MM.1S (cell line): ENCODE results near the gene CPLX1.

Source experiments
- EZH2 ChIP-seq: fragments of 300-600 bp; sonication (generic); optimal IDR thresholded peaks from 2 replicates; pipeline ENCODE3; 2017; ENCODE audit warnings: low read depth, mild to moderate bottlenecking, antibody characterized with exemption, low read length, mixed read lengths
- TF ChIP-seq, protein P1 (sequence below): fragments of 300-600 bp; sonication (generic); IDR thresholded peaks from 2 replicates; pipeline ENCODE4 v1.5.1; 2016; ENCODE audit warnings: antibody characterized with exemption, low read length, mixed read lengths

DNA sequence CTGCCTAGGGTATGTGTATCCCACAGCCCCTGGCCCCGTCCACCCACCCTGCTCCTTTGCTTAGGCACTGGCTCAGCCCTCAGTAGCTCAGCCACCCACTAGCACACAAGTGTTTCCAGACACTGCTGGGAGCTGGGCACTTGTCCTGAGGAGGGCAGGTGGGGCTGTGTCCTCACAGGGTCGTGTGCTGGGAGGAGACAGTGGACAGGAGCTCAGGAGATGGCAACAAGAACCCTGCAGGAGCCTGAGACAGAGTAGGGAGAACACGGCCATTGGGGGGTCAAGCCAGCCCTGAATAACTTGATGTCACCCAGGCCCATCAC is 5.5 kb upstream of the CPLX1 start:
- TF ChIP-seq, protein P1, sequence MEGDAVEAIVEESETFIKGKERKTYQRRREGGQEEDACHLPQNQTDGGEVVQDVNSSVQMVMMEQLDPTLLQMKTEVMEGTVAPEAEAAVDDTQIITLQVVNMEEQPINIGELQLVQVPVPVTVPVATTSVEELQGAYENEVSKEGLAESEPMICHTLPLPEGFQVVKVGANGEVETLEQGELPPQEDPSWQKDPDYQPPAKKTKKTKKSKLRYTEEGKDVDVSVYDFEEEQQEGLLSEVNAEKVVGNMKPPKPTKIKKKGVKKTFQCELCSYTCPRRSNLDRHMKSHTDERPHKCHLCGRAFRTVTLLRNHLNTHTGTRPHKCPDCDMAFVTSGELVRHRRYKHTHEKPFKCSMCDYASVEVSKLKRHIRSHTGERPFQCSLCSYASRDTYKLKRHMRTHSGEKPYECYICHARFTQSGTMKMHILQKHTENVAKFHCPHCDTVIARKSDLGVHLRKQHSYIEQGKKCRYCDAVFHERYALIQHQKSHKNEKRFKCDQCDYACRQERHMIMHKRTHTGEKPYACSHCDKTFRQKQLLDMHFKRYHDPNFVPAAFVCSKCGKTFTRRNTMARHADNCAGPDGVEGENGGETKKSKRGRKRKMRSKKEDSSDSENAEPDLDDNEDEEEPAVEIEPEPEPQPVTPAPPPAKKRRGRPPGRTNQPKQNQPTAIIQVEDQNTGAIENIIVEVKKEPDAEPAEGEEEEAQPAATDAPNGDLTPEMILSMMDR, result no peak
- no peak for TF ChIP-seq EZH2
